Measurements from ENCODE around the gene SMC5.

- no peak for TF ChIP-seq CTCF (IDR thresholded peaks at IDR 0.05)
- TF ChIP-seq POLR2A (IDR thresholded peaks at IDR 0.05) = no peak
These were observed 93.6 kb downstream of the SMC5 start for GRCh38 chr9:70352356-70352755.
